Activated CD4-positive, alpha-beta T cell treated with anti-CD3 and anti-CD28 coated beads, Interleukin-2, amount 10 ng/mL, durations not matched to agents 7 days and 5 days (primary cell): Measurements from ENCODE around the gene LRP10. TPM values are rescaled to one million over a fixed set of nuclear protein-coding genes. Genes with fewer than 3 reads are reported as not detected.

ENCODE experiments used
- CTCF ChIA-PET: fragments of 350-600 bp; sonication (Branson Sonifier 250); formaldehyde crosslinking; loops from one replicate; lab custom pipeline; 2021; ENCODE audit warnings: antibody characterized with exemption; lab: Charles Lee
- POLR2A ChIA-PET: fragments of 350-600 bp; sonication (Branson Sonifier 250); formaldehyde crosslinking; loops from one replicate; lab custom pipeline; 2021; ENCODE audit warnings: antibody characterized with exemption; lab: Charles Lee
- DNase-seq: peaks from one replicate; pipeline ENCODE4 v3.0.0-alpha.2; 2020
- H3K27ac Mint-ChIP-seq: one replicate; pipeline ENCODE4 v1.8.0; 2021; ENCODE audit warnings: mild to moderate bottlenecking, moderate library complexity, mixed read lengths
- H3K27me3 Mint-ChIP-seq: one replicate; pipeline ENCODE4 v1.8.0; 2021; ENCODE audit warnings: mixed read lengths
- H3K36me3 Mint-ChIP-seq: one replicate; pipeline ENCODE4 v1.8.0; 2021; ENCODE audit warnings: low read depth, mixed read lengths
- H3K4me1 Mint-ChIP-seq: one replicate; pipeline ENCODE4 v1.8.0; 2021; ENCODE audit warnings: mixed read lengths
- H3K4me3 Mint-ChIP-seq: one replicate; pipeline ENCODE4 v1.8.0; 2021; ENCODE audit warnings: mild to moderate bottlenecking, moderate library complexity, mixed read lengths
- H3K9me3 Mint-ChIP-seq: one replicate; pipeline ENCODE4 v1.8.0; 2021; ENCODE audit warnings: mixed read lengths
- total RNA-seq, 2 experiments: library from RNA; stranded (reverse); gene quantifications; one replicate each; pipeline ENCODE4 v1.2.3, GENCODE V29; 2021

LRP10 gene
- total RNA-seq, 2 experiments from 2014 or later = 60.0 to 63.5 TPM

GRCh38 chr14:22918804-22919600 is 47.5 kb downstream of the LRP10 start, which contains the start of gene RBM23:
Gene RBM23, minus strand, starts transcription at chr14:22919149.
- Mint-ChIP-seq H3K36me3 (peaks cover 44% of the 10 kb centered on the region), H3K9me3 (no peaks in the 10 kb centered on the region), H3K27me3 (no peaks in the 10 kb centered on the region), H3K4me3 (peak within 1 kb of the TSS; percentile 91), H3K4me1 (peaks cover 45% of the 10 kb centered on the region), H3K27ac (peak within 1 kb of the TSS; percentile 100)
- ChIA-PET POLR2A (interaction anchor here (1.3 kb wide), 1 partner anchor 37 kb away, joined by 3 read pairs; no protein-coding TSS in a partner anchor), CTCF (interaction anchor here (0.6 to 5.9 kb wide), 13 partner anchors 11 to 1005 kb away, joined by 3 to 45 read pairs (median 6); partner anchors contain the start of genes CDH24 and PRMT5)
- DNase-seq = peak; percentile 100

DNA sequence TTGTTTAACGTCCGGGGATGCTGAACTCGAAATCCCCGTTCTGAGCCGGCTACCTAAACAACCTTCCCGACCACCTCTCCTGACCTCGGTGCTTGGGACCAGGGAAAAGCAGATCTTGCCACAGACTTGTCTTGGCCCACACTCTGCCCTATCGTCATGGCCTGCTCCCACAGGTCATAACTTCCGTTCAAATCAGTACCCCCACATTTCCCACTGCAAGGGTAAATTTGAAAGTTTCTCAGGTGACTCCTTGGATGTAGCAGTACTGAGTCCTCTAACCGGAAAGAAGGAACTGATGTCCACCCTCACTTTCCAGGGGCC is 48.0 kb downstream of the LRP10 start:
- Mint-ChIP-seq H3K27me3 (no peaks in the 10 kb centered on the region), H3K27ac (peak overlapping the region; percentile 100), H3K4me1 (peaks cover 45% of the 10 kb centered on the region), H3K4me3 (peak overlapping the region; percentile 91), H3K36me3 (peaks cover 43% of the 10 kb centered on the region), H3K9me3 (no peaks in the 10 kb centered on the region)
- POLR2A ChIA-PET = interaction anchor here (1.3 kb wide), 1 partner anchor 36 kb away, joined by 3 read pairs; no protein-coding TSS in a partner anchor
- CTCF ChIA-PET = interaction anchor here (0.6 to 5.9 kb wide), 10 partner anchors 10 to 359 kb away, joined by 3 to 45 read pairs (median 6); partner anchors contain the start of genes CDH24 and PRMT5
- no peak for DNase-seq

GRCh38 chr14:22920697-22921096 is 49.2 kb downstream of the LRP10 start:
- H3K27ac Mint-ChIP-seq = no peak overlapping the region
- H3K27me3 Mint-ChIP-seq = no peaks in the 10 kb centered on the region
- H3K9me3 Mint-ChIP-seq = no peaks in the 10 kb centered on the region
- H3K4me1 Mint-ChIP-seq = peaks cover 43% of the 10 kb centered on the region
- CTCF ChIA-PET = interaction anchor here (0.9 to 5.9 kb wide), 6 partner anchors 9 to 360 kb away, joined by 3 to 45 read pairs (median 6); partner anchors contain the start of genes CDH24 and PRMT5
- POLR2A ChIA-PET = no interaction called here
- no peak for DNase-seq
- H3K36me3 Mint-ChIP-seq = peaks cover 49% of the 10 kb centered on the region
- no peak overlapping the region for H3K4me3 Mint-ChIP-seq

- POLR2A ChIA-PET = no interaction called here
- Mint-ChIP-seq H3K9me3 (no peaks in the 10 kb centered on the region), H3K27ac (no peak overlapping the region), H3K36me3 (peaks cover 52% of the 10 kb centered on the region), H3K27me3 (no peaks in the 10 kb centered on the region), H3K4me3 (no peak overlapping the region), H3K4me1 (peaks cover 43% of the 10 kb centered on the region)
- no peak for DNase-seq
- CTCF ChIA-PET = interaction anchor here (1.8 kb wide), 1 partner anchor 49 kb away, joined by 3 read pairs; no protein-coding TSS in a partner anchor
Measured at GRCh38 chr14:22922294-22922693, 50.8 kb downstream of the LRP10 start.

DNA sequence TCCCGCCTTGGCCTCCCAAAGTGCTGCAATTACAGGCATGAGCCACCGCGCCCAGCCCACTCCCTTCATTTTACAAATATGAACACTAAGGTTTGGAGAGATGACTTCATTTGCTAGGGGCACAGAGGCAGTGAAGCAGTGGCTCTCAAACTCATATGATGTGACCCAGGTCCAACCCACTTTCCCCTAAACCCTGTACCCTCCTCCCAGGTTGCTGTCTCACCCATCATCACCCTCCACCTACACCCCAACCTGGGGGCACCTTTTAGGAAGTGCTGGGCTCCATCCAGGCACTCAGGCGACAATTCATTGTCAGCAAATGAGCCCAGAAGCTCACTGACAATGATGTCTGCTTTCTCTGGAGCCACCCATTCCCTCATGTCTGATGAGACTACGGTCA is 52.2 kb downstream of the LRP10 start:
- no peak overlapping the region for H3K27ac Mint-ChIP-seq
- no peaks in the 10 kb centered on the region for H3K27me3 Mint-ChIP-seq
- peaks cover 42% of the 10 kb centered on the region for H3K4me1 Mint-ChIP-seq
- POLR2A ChIA-PET = no interaction called here
- H3K36me3 Mint-ChIP-seq = peaks cover 43% of the 10 kb centered on the region
- no peak for DNase-seq
- H3K4me3 Mint-ChIP-seq = no peak overlapping the region
- CTCF ChIA-PET = interaction anchor here (1.8 kb wide), 1 partner anchor 51 kb away, joined by 3 read pairs; no protein-coding TSS in a partner anchor
- H3K9me3 Mint-ChIP-seq = no peaks in the 10 kb centered on the region

DNA sequence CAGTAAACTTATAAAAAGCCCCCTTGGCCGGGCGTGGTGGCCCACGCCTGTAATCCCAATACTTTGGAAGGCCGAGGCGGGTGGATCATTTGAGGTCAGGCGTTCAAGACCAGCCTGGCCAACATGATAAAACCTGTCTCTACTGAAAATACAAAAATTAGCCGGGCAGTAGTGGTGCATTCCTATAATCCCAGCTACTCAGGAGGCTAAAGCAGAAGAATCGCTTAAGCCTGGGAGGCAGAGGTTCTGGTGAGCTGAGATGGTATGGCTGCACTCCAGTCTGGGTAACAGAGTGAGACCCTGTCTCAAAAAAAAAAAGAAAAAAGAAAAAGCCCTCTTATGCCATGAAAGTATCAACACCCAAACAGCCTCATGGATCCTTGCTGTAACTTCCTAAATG is 54.0 kb downstream of the LRP10 start:
- DNase-seq = no peak
- ChIA-PET CTCF (no interaction called here), POLR2A (no interaction called here)
- Mint-ChIP-seq H3K27me3 (no peaks in the 10 kb centered on the region), H3K36me3 (peaks cover 34% of the 10 kb centered on the region), H3K4me1 (peaks cover 28% of the 10 kb centered on the region), H3K4me3 (no peak overlapping the region), H3K9me3 (no peaks in the 10 kb centered on the region), H3K27ac (no peak overlapping the region)

- DNase-seq = no peak
- H3K27me3 Mint-ChIP-seq = no peaks in the 10 kb centered on the region
- H3K36me3 Mint-ChIP-seq = peaks cover 31% of the 10 kb centered on the region
- no peaks in the 10 kb centered on the region for H3K9me3 Mint-ChIP-seq
- H3K4me3 Mint-ChIP-seq = no peak overlapping the region
- ChIA-PET POLR2A (no interaction called here), CTCF (no interaction called here)
- H3K27ac Mint-ChIP-seq = no peak overlapping the region
- H3K4me1 Mint-ChIP-seq = peaks cover 26% of the 10 kb centered on the region
Measured at GRCh38 chr14:22926316-22926715, 54.8 kb downstream of the LRP10 start.

DNA sequence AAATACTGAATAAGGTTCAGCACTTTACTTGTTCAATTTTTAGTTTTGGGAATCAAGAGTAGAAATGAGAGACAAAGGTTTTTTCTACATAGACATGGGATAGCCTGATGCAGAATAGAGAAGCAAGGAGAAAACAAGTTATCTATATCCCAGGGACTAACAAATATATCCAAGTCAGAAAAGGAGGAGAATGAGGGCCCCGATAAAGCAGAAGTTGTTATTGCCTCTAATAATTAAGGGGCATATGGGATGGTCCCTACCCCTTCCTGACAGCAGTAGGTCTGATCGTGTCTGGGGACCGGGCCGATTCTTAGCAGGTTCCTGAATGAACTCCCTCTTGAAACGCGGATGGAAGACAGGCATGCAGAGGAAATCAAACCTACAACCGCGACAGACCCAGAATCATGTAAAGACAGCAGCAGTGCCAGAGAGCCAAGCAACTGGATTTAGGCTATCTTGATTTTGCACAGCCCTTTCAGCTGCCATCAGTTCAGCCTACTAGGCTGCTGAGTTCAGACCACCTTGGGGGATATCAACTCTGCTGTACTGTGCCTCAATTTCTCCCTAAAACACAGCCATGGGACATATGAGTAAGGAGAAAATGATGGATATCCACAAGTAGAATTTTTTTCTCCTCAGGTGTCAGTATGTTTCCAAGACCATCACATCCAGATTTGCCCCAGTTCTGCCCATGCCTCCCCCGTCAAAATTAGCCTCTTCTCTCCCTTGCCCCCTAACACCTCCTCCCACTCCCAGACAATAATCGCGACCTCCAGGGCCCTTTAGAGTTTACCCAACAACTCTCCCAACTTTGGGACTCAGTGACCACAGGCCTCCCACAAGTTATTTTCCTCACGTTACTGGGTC is 56.9 kb downstream of the LRP10 start:
- Mint-ChIP-seq H3K4me3 (no peak overlapping the region), H3K27me3 (no peaks in the 10 kb centered on the region), H3K27ac (no peak overlapping the region), H3K4me1 (peaks cover 27% of the 10 kb centered on the region), H3K36me3 (peaks cover 24% of the 10 kb centered on the region), H3K9me3 (no peaks in the 10 kb centered on the region)
- POLR2A ChIA-PET = interaction anchor here (0.5 kb wide), 1 partner anchor 78 kb away, joined by 3 read pairs; no protein-coding TSS in a partner anchor
- CTCF ChIA-PET = interaction anchor here (0.7 to 3.2 kb wide), 21 partner anchors 10 to 372 kb away, joined by 3 to 45 read pairs (median 7); partner anchors contain the start of genes AJUBA, CDH24, DAD1 and HAUS4
- peak; percentile 16 for DNase-seq

DNA sequence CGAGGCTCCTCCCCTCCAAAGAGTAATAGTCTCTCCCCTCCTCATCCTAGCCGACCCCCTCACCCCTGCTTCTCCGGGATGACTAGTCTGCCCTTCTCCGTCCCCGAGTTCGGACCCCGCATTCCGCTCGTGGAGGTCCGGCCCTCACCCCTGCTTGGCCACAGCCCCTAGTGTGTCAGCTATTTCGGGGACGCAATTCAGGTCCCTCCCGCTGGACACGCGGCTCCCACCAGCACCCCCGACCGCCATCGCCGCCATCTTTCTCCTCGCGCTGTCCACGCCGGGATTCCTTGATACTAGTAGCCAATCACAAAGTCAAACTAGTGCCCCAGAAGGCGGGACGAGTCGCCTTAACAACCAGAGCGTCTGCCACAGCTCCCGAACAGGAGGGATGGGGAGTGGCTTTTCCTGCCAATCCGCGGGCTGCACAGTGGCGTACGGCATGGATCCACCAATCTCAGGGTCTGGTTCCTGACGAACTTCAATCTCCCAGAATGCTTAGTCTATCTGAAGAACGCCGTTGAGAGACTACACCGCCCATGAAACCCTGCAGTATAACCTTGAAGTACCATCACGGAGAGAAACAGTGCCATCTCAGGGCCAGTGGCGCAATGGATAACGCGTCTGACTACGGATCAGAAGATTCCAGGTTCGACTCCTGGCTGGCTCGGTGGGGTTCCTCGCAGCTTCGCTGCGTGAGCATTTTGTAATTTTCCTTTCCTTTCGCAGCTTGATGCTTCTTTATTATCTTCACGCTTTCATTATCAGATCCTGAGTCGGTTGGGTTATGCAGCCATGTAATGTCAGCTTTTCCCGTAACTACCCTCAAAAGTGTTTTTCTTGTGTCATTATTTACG is 57.8 kb downstream of the LRP10 start, which contains the start of gene PRMT5:
Gene PRMT5, minus strand, starts transcription at position 273 of the 857 bp plus-strand sequence. Its CDS starts 15 bp downstream, at position 258.
- no peak within 1 kb of the TSS for H3K4me3 Mint-ChIP-seq
- H3K36me3 Mint-ChIP-seq = peaks cover 20% of the 10 kb centered on the region
- no peak within 1 kb of the TSS for H3K27ac Mint-ChIP-seq
- peaks cover 27% of the 10 kb centered on the region for H3K4me1 Mint-ChIP-seq
- DNase-seq = peak; percentile 99
- POLR2A ChIA-PET = interaction anchor here (0.5 to 1.0 kb wide), 4 partner anchors 27 to 77 kb away, joined by 3 read pairs; no protein-coding TSS in a partner anchor
- CTCF ChIA-PET = interaction anchor here (1.1 to 3.2 kb wide), 24 partner anchors 10 to 419 kb away, joined by 3 to 45 read pairs (median 7); partner anchors contain the start of genes AJUBA, CDH24, HAUS4 and RBM23
- no peaks in the 10 kb centered on the region for H3K9me3 Mint-ChIP-seq
- no peaks in the 10 kb centered on the region for H3K27me3 Mint-ChIP-seq

GRCh38 chr14:22929961-22930364 is 58.4 kb downstream of the LRP10 start:
- POLR2A ChIA-PET = interaction anchor here (0.7 to 1.0 kb wide), 3 partner anchors 26 to 59 kb away, joined by 3 read pairs; no protein-coding TSS in a partner anchor
- H3K9me3 Mint-ChIP-seq = no peaks in the 10 kb centered on the region
- no peak overlapping the region for H3K27ac Mint-ChIP-seq
- H3K4me1 Mint-ChIP-seq = peaks cover 27% of the 10 kb centered on the region
- CTCF ChIA-PET = interaction anchor here (0.5 to 3.2 kb wide), 29 partner anchors 9 to 419 kb away, joined by 3 to 45 read pairs (median 7); partner anchors contain the start of genes AJUBA, CDH24, HAUS4 and RBM23
- H3K36me3 Mint-ChIP-seq = peaks cover 16% of the 10 kb centered on the region
- no peaks in the 10 kb centered on the region for H3K27me3 Mint-ChIP-seq
- DNase-seq = no peak
- H3K4me3 Mint-ChIP-seq = no peak overlapping the region
